Ascending aorta (tissue), 2 donors: ENCODE measurements around the gene KCTD11. TPM values are rescaled to one million over a fixed set of nuclear protein-coding genes. Genes with fewer than 3 reads are reported as not detected.
"Not testable (repeated sequence)": the region's sequence is repeated elsewhere in the genome, so short reads cannot be mapped to it uniquely, and the experiment has no call there.

ENCODE experiments used
- DNase-seq, 2 donors: peaks; one replicate each; pipeline ENCODE4 v3.0.0-alpha.2; 2019; ENCODE audit warnings: low spot score in 2 of 2
- H3K27ac ChIP-seq, 2 donors: fragments of 200-600 bp; sonication (generic); one replicate each; pipeline ENCODE4 v1.5.1; 2016 to 2017; ENCODE audit warnings: mild to moderate bottlenecking in 1 of 2
- H3K27me3 ChIP-seq: fragments of 200-600 bp; sonication (generic); one replicate; pipeline ENCODE4 v1.5.1; 2017
- H3K36me3 ChIP-seq, 2 donors: fragments of 200-600 bp; sonication (generic); one replicate each; pipeline ENCODE4 v1.5.1; 2016
- H3K4me1 ChIP-seq, 2 donors: fragments of 200-600 bp; sonication (generic); one replicate each; pipeline ENCODE4 v1.5.1; 2016 to 2017; ENCODE audit warnings: mild to moderate bottlenecking in 1 of 2
- H3K4me3 ChIP-seq, 2 donors: fragments of 200-600 bp; sonication (generic); one replicate each; pipeline ENCODE4 v1.5.1; 2016 to 2017; ENCODE audit warnings: mild to moderate bottlenecking in 1 of 2
- H3K9me3 ChIP-seq, 2 donors: fragments of 200-600 bp; sonication (generic); one replicate each; pipeline ENCODE4 v1.5.1; 2016
- intact Hi-C: fragments of 100-400 bp; cut with DNase I; formaldehyde crosslinking; loops from one replicate; pipeline ENCODE4 v1.15.1; 2023
- total RNA-seq: library from RNA; depleted of rRNA; stranded (reverse); fragments of >200 nt; gene quantifications from one replicate; pipeline ENCODE4 v1.1.0, GENCODE V29; 2016
- TF ChIP-seq, protein P1 (sequence below), 3 experiments: fragments of 200-600 bp in 2 of 3; fragments of 450-650 bp in 1 of 3; sonication (generic) in 2 of 3; IDR thresholded peaks; one replicate each; pipeline ENCODE4 v1.5.1; 2016 to 2019; ENCODE audit warnings: antibody characterized with exemption in 3 of 3, mild to moderate bottlenecking in 1 of 3, moderate library complexity in 1 of 3

Gene KCTD11
- total RNA-seq, 1 donor from 2014 or later = 14.6 TPM

DNA sequence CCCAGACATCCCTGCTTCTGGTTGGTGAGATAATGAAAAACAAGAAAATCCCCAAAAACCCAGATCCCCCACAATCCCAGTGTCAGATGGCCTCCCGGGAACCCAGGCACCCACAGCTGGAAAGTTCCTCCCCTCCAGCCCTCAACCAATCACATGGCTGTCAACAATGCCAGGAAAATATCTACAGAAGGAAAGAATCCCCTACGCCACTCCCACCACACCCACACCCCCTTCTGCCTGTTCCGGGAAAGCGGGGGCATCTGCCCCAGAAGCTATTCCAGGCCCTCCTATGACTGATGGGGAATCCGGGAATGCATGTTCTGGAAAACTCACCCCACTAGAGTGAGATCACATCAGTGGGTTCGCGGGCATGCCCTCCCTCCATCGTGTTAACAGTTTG, 4.8 kb downstream of the KCTD11 start:
- Histone ChIP-seq H3K27ac (no peak overlapping the region), H3K36me3 (no peaks in the 10 kb centered on the region), H3K4me1 (peaks cover 11 to 27% of the 10 kb centered on the region in 2 donors), H3K4me3 (no peak overlapping the region), H3K9me3 (no peaks in the 10 kb centered on the region), H3K27me3 (no peaks in the 10 kb centered on the region)
- intact Hi-C loops = loop anchor here (1.0 kb wide), 1 partner anchor 82 kb away; no protein-coding TSS in a partner anchor
- DNase-seq = no peak
- TF ChIP-seq, protein P1, sequence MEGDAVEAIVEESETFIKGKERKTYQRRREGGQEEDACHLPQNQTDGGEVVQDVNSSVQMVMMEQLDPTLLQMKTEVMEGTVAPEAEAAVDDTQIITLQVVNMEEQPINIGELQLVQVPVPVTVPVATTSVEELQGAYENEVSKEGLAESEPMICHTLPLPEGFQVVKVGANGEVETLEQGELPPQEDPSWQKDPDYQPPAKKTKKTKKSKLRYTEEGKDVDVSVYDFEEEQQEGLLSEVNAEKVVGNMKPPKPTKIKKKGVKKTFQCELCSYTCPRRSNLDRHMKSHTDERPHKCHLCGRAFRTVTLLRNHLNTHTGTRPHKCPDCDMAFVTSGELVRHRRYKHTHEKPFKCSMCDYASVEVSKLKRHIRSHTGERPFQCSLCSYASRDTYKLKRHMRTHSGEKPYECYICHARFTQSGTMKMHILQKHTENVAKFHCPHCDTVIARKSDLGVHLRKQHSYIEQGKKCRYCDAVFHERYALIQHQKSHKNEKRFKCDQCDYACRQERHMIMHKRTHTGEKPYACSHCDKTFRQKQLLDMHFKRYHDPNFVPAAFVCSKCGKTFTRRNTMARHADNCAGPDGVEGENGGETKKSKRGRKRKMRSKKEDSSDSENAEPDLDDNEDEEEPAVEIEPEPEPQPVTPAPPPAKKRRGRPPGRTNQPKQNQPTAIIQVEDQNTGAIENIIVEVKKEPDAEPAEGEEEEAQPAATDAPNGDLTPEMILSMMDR (IDR thresholded peaks at IDR 0.05) = no peak

DNA sequence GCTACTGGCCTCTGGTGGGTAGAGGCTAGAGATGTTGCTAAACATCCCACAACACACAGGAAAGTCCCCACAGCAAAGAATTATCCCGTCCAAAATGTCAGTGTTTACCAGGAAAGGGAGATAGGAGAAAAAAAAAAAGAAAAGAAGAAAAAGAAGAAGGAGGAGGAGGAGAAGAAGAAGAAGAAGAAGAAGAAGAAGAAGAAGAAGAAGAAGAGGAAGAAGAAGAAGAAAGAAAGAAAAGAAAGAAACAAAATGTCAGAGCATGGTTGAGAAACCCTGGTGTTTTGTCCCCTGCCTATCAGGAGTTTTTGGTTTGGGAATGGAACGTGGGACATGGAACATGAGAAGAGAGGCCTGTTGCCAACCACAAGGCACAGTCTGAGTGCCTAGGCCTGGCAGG, 5.4 kb downstream of the KCTD11 start:
- Histone ChIP-seq H3K27me3 (no peaks in the 10 kb centered on the region), H3K4me3 (no peak overlapping the region), H3K36me3 (no peaks in the 10 kb centered on the region), H3K4me1 (peaks cover 11 to 27% of the 10 kb centered on the region in 2 donors), H3K9me3 (no peaks in the 10 kb centered on the region), H3K27ac (no peak overlapping the region)
- TF ChIP-seq, protein P1 (IDR thresholded peaks at IDR 0.05) = no peak
- no peak for DNase-seq
- intact Hi-C loops = no loop called here

DNA sequence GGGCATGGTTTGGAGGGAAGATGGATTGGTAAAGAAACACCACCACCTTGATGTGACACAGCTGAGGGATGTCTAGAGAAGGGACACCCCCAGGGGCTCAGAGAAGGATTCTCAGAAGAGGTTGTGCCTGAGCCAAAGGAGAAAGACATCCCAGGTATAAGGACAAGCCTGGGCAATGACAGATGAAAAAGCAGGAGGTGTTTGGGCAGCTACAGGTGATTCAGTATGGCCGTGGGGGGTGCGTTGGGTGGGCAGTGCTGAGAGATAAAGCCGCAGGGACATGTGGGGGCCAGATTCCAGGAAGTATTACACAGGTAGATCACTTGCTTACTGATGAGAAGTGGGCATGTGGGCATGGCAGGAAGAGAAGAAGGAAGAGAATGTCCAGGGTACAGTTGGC, 9.9 kb downstream of the KCTD11 start:
- TF ChIP-seq, protein P1 (IDR thresholded peaks at IDR 0.05) = no peak
- no peak for DNase-seq

DNA sequence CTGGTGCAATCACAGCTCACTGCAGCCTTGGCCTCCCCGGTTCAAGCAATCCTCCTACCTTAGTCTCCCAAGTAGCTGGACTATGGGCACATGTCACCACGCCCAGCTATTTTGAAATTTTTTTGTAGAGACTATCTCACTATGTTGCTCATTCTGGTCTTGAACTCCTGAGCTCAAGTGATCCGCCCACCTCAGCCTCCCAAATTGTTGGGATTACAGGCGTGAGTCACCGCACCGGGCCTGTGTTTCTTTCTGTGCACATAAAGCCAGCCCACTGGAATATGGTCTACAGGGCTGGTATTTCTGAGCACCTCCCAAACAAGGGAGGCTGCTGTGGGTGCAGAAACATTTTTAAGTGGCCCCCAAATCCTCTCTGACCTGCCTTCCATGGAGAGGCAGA, 11.3 kb downstream of the KCTD11 start:
- Histone ChIP-seq H3K4me1 (no peaks in the 10 kb centered on the region), H3K9me3 (no peaks in the 10 kb centered on the region), H3K36me3 (no peaks in the 10 kb centered on the region), H3K4me3 (no peak overlapping the region), H3K27ac (no peak overlapping the region), H3K27me3 (no peaks in the 10 kb centered on the region)
- intact Hi-C loops = no loop called here
- TF ChIP-seq, protein P1 (IDR thresholded peaks at IDR 0.05) = no peak
- no peak for DNase-seq

More for the DNA sequence above, 9.9 kb downstream of the KCTD11 start:
- H3K9me3 ChIP-seq = no peaks in the 10 kb centered on the region
- H3K4me3 ChIP-seq = no peak overlapping the region
- H3K27me3 ChIP-seq = no peaks in the 10 kb centered on the region
- H3K4me1 ChIP-seq = no peaks in the 10 kb centered on the region
- H3K36me3 ChIP-seq = no peaks in the 10 kb centered on the region
- H3K27ac ChIP-seq = no peak overlapping the region
- intact Hi-C loops = no loop called here

DNA sequence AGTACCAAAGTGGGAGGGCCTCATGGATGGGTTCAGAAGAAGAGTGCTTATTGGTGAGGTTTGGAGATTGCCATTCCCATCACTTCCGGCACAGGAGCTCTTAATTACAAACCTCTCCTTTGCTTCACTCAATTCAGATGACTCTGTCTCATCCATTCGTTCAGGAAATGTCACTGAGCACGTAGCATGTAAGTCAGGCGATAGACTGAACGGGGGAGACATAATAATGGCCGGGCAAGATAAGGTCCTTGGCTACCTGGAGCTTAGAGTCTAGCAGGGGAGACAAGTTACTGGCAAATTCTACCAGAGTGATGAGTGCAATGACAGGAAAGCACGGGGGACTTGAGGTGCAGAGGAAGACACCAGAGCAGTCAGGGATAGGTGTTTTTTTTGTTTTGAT, 14.0 kb downstream of the KCTD11 start:
- DNase-seq, H3K4me3 ChIP-seq, H3K27me3 ChIP-seq, H3K27ac ChIP-seq, H3K9me3 ChIP-seq, H3K4me1 ChIP-seq, H3K36me3 ChIP-seq, intact Hi-C loops: not testable (repeated sequence)

DNA sequence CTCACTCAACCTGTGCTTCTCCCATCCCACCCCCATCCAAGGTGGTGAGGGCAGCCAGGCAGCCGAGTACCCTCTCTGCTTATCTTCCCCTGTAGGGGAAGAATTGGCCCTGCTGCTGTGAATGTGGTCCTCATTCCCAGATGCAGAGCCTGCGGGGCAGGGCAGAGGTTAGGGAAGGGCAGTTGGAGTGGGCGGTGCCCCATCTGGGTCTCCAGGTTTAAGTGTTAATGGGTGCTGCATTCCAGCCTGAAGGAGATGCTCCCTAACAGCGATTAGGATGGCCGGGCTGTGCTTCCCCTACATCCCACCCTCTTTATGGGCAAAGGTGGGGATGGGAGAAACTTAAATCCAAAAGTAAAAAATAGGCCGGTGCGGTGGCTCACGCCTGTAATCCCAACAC, 15.1 kb downstream of the KCTD11 start:
- H3K4me3 ChIP-seq = no peak overlapping the region
- TF ChIP-seq, protein P1 (IDR thresholded peaks at IDR 0.05) = no peak
- H3K9me3 ChIP-seq = no peaks in the 10 kb centered on the region
- DNase-seq = no peak
- H3K36me3 ChIP-seq = no peaks in the 10 kb centered on the region
- intact Hi-C loops = no loop called here
- no peaks in the 10 kb centered on the region for H3K4me1 ChIP-seq
- no peak overlapping the region for H3K27ac ChIP-seq
- H3K27me3 ChIP-seq = no peaks in the 10 kb centered on the region
